Measurements from ENCODE around the gene LHX4. TPM values are rescaled to one million over a fixed set of nuclear protein-coding genes. Genes with fewer than 3 reads are reported as not detected.

LHX4 gene
- total and polyA plus RNA-seq, 10 of the 15 experiments (the other 5 are each of a cell fraction or from before 2014, with no cell fraction given) = 0.05 to 0.80 (median 0.32) TPM; not detected in 6

GRCh38 chr1:180219776-180220175 is 10.3 kb upstream of the LHX4 start:
- no peak for FAIRE-seq
- H3K27me3 ChIP-seq (replicated peaks in 1 of 2; ENCODE audit: control insufficient read depth in 2 of 2, insufficient read depth in 2 of 2, low read length in 1 of 2) = no peaks in the 10 kb centered on the region; a peak in 2 of 4 replicates
- POLR2A ChIA-PET = no interaction called here
- SMC1A ChIA-PET (ENCODE audit: uncharacterized antibody, unreplicated experiment) = no interaction called here
- no peaks in the 10 kb centered on the region for H3K79me2 ChIP-seq (ENCODE audit: control insufficient read depth, insufficient read depth, low read length)
- no peak overlapping the region for H2AFZ ChIP-seq (ENCODE audit: control insufficient read depth, low read depth, low read length)
- RAD21 ChIA-PET (ENCODE audit: unreplicated experiment) = no interaction called here
- no peak for ATAC-seq
- H4K20me1 ChIP-seq (ENCODE audit: control insufficient read depth, insufficient read depth) = no peaks in the 10 kb centered on the region
- 31% methylated on average over 11 of the region's 11 CpGs for WGBS (ENCODE audit: insufficient coverage, insufficient replicate concordance, low lambda C conversion rate, missing lambda C conversion rate)
- H3K4me2 ChIP-seq (ENCODE audit: control insufficient read depth, insufficient read depth) = no peak overlapping the region
- intact Hi-C loops (cut with micrococcal nuclease; ENCODE audit: unreplicated experiment) (no loop called here), in situ Hi-C loops (cut with MboI) (no loop called here)
- H3K27ac ChIP-seq (ENCODE audit: control insufficient read depth, insufficient read depth) = no peak overlapping the region
- no peak overlapping the region for H3K4me3 ChIP-seq
- H3K36me3 ChIP-seq (ENCODE audit: control insufficient read depth in 2 of 2, insufficient read depth in 2 of 2, low read length in 1 of 2) = no peaks in the 10 kb centered on the region
- no peaks in the 10 kb centered on the region; the same call in 1 of the 2 replicates for H3K4me1 ChIP-seq (ENCODE audit: control insufficient read depth, insufficient read depth, low read length)
- BruUV-seq (replicated peaks) = no TSS peak
- TF ChIP-seq CHD1 (IDR thresholded peaks at IDR 0.05; ENCODE audit: low read depth, low read length) (no peak), BHLHE40 (IDR thresholded peaks at IDR 0.05; ENCODE audit: borderline replicate concordance in 1 of 2, low read depth in 2 of 2, low read length in 1 of 2) (no peak), MEF2A (IDR thresholded peaks at IDR 0.05; ENCODE audit: insufficient read depth, low read depth, low read length) (no peak), SUPT20H (IDR thresholded peaks at IDR 0.05; ENCODE audit: borderline replicate concordance, control insufficient read depth, low read depth, low read length) (no peak), HCFC1 (IDR thresholded peaks at IDR 0.05; ENCODE audit: low read length) (no peak), KDM1A (IDR thresholded peaks at IDR 0.05; ENCODE audit: borderline replicate concordance) (no peak), EGR1 (IDR thresholded peaks at IDR 0.05; ENCODE audit: borderline replicate concordance in 1 of 2, low read depth in 2 of 2, low read length in 2 of 2) (no peak), IKZF2 (IDR thresholded peaks at IDR 0.05) (no peak), YBX1 (IDR thresholded peaks at IDR 0.05) (no peak), SP1 (IDR thresholded peaks at IDR 0.05; ENCODE audit: low read depth, low read length) (no peak)
- TF ChIP-seq, protein P1, sequence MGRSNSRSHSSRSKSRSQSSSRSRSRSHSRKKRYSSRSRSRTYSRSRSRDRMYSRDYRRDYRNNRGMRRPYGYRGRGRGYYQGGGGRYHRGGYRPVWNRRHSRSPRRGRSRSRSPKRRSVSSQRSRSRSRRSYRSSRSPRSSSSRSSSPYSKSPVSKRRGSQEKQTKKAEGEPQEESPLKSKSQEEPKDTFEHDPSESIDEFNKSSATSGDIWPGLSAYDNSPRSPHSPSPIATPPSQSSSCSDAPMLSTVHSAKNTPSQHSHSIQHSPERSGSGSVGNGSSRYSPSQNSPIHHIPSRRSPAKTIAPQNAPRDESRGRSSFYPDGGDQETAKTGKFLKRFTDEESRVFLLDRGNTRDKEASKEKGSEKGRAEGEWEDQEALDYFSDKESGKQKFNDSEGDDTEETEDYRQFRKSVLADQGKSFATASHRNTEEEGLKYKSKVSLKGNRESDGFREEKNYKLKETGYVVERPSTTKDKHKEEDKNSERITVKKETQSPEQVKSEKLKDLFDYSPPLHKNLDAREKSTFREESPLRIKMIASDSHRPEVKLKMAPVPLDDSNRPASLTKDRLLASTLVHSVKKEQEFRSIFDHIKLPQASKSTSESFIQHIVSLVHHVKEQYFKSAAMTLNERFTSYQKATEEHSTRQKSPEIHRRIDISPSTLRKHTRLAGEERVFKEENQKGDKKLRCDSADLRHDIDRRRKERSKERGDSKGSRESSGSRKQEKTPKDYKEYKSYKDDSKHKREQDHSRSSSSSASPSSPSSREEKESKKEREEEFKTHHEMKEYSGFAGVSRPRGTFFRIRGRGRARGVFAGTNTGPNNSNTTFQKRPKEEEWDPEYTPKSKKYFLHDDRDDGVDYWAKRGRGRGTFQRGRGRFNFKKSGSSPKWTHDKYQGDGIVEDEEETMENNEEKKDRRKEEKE (IDR thresholded peaks at IDR 0.05) = no peak
- no peak overlapping the region for H3K9ac ChIP-seq (ENCODE audit: control insufficient read depth, insufficient read depth, low read length)
- no peaks in the 10 kb centered on the region for H3K9me3 ChIP-seq (replicated peaks; ENCODE audit: control insufficient read depth, insufficient read depth, low read length)
- DNase-seq (ENCODE audit: low read depth, low spot score) = no peak
- CTCF ChIA-PET = no interaction called here
